ENCODE data around the gene HLF.

HLF gene

DNA sequence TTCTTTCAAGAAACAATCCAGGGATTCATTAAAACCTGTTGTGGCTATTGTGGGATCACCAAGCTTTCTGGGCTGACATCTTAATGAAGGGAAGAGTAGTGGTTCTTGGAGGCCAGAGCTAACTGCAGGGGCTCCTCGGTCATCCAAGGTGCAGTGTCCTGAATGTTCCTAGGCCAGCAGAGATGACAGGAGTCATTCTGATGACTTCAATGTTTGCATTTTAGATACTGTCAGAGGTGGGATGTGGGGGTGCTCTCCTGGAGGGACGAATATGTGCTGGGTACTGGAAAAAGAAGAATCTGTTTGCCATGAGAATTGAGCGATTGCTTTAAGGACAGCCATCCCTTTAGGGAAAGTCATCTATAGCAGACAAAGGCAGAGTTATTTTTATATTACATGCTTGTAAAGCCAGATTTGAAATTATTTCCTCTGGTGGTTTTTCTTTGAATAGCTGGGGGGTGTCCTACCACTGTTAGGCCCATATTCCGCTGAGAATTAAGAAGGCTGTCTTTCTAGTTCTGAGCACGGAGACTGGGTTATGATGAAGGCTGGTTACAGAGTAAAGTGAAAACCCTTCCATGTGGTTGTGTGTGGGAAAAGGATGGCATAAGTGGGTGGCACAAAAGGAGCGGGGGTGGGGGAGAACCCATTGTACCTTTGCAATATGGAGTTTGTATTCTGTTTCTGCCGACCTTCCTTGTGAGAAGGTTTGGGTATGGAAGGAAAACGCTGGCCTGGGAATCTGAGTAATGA, 7.4 kb downstream of the HLF start:
- H4K12ac ChIP-seq (ENCODE audit: low read depth, low read length) = no peak overlapping the region
- no peaks in the 10 kb centered on the region for H3K4me1 ChIP-seq (ENCODE audit: control insufficient read depth in 1 of 2, insufficient read depth in 2 of 2, low read length in 2 of 2)
- H3K79me1 ChIP-seq (ENCODE audit: low read length) = no peaks in the 10 kb centered on the region
- H3K4me2 ChIP-seq (ENCODE audit: low read length) = no peak overlapping the region
- H3K18ac ChIP-seq (ENCODE audit: low read length) = no peak overlapping the region
- H2AFZ ChIP-seq (ENCODE audit: insufficient read depth, low read length, poor library complexity) = no peak overlapping the region
- H3K4me3 ChIP-seq (ENCODE audit: low read depth, low read length) = no peak overlapping the region
- no peaks in the 10 kb centered on the region for H3K79me2 ChIP-seq (ENCODE audit: control insufficient read depth, insufficient read depth, low read length, poor library complexity)
- no CpG with 5 or more reads among the region's 8 CpGs for WGBS (ENCODE audit: extremely low coverage, insufficient coverage, insufficient read length)
- no peak overlapping the region for H3K27ac ChIP-seq (ENCODE audit: low read depth, low read length)
- H2BK5ac ChIP-seq (ENCODE audit: low read depth, low read length, poor library complexity) = no peak overlapping the region
- no peaks in the 10 kb centered on the region for H3K36me3 ChIP-seq (ENCODE audit: control insufficient read depth in 1 of 2, insufficient read depth in 2 of 2, low read length in 2 of 2)
- no peak overlapping the region for H4K91ac ChIP-seq (ENCODE audit: low read depth, low read length)
- peaks cover 9% of the 10 kb centered on the region for H3K27me3 ChIP-seq (ENCODE audit: insufficient read depth, low read length)
- H2AK5ac ChIP-seq (ENCODE audit: low read length) = no peak overlapping the region
- H3K14ac ChIP-seq (ENCODE audit: low read length) = no peak overlapping the region
- DNase-seq = no peak
- no peak overlapping the region for H2BK12ac ChIP-seq (ENCODE audit: low read length)
- peaks cover 2% of the 10 kb centered on the region for H3K9me3 ChIP-seq (ENCODE audit: insufficient read depth, low read depth, low read length)
- no peak overlapping the region for H4K8ac ChIP-seq (ENCODE audit: low read depth, low read length)
- H3K23ac ChIP-seq (ENCODE audit: low read length) = no peak overlapping the region
- no peak overlapping the region for H2BK120ac ChIP-seq (ENCODE audit: insufficient read depth, low read length, poor library complexity)
- no peak overlapping the region for H3K9ac ChIP-seq (ENCODE audit: low read length)
- H3K4ac ChIP-seq (ENCODE audit: low read depth, low read length) = no peak overlapping the region

DNA sequence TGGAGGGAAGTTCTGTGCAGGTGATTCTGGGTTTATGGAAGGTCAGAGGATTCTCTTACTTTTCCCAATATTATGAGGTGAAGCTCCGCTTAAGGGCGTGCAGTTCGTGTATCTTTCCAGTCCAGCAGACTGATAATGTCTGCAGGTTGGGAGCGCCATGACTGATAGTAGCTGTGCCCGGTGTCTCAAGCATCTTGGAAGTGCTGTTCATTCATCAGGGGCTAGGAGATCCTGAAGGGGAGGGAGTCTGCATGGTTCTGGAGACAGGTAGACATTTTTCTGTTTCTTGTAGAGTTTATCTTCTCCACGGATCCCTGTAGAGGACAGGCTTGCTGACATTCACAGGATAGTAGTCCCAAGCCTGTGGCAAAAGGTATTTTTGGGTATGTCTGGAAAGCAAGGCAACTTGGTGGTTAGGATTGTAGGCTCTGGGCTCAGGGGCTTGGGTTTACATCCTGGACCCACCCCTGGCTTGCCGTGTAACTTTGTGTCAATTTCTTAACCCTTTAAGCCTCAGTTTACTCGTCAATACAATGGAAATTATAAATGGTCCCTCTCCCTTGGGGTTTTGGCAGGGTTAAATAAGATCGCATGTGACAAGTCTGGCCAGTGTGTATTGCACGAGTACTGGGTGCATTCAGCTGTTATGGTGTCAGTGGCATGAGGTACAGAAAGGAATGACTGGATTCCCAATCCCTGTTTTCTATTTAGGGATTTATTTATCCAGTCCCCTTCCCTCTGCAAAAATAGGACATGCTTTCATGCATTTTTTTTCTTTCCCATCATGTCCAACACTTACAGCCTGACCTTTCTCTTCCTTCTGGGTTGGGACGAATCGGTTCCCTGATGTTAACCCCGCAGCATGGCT, 8.2 kb downstream of the HLF start:
- Histone ChIP-seq H3K36me3 (ENCODE audit: control insufficient read depth in 1 of 2, insufficient read depth in 2 of 2, low read length in 2 of 2) (no peaks in the 10 kb centered on the region), H3K27ac (ENCODE audit: low read depth, low read length) (no peak overlapping the region), H3K4me1 (ENCODE audit: control insufficient read depth in 1 of 2, insufficient read depth in 2 of 2, low read length in 2 of 2) (no peaks in the 10 kb centered on the region), H4K8ac (ENCODE audit: low read depth, low read length) (no peak overlapping the region), H3K4me2 (ENCODE audit: low read length) (no peak overlapping the region), H3K14ac (ENCODE audit: low read length) (no peak overlapping the region), H2BK120ac (ENCODE audit: insufficient read depth, low read length, poor library complexity) (no peak overlapping the region), H3K23ac (ENCODE audit: low read length) (no peak overlapping the region), H3K79me1 (ENCODE audit: low read length) (no peaks in the 10 kb centered on the region), H2AK5ac (ENCODE audit: low read length) (no peak overlapping the region), H3K79me2 (ENCODE audit: control insufficient read depth, insufficient read depth, low read length, poor library complexity) (no peaks in the 10 kb centered on the region), H2BK12ac (ENCODE audit: low read length) (no peak overlapping the region), H4K91ac (ENCODE audit: low read depth, low read length) (no peak overlapping the region), H3K27me3 (ENCODE audit: insufficient read depth, low read length) (peaks cover 2% of the 10 kb centered on the region), H3K4me3 (ENCODE audit: low read depth, low read length) (no peak overlapping the region), H3K9me3 (ENCODE audit: insufficient read depth, low read depth, low read length) (peaks cover 2% of the 10 kb centered on the region), H3K4ac (ENCODE audit: low read depth, low read length) (no peak overlapping the region), H2BK5ac (ENCODE audit: low read depth, low read length, poor library complexity) (no peak overlapping the region), H2AFZ (ENCODE audit: insufficient read depth, low read length, poor library complexity) (no peak overlapping the region), H3K18ac (ENCODE audit: low read length) (no peak overlapping the region), H3K9ac (ENCODE audit: low read length) (no peak overlapping the region), H4K12ac (ENCODE audit: low read depth, low read length) (no peak overlapping the region)
- DNase-seq = no peak
- WGBS (ENCODE audit: extremely low coverage, insufficient coverage, insufficient read length) = no CpG with 5 or more reads among the region's 13 CpGs

DNA sequence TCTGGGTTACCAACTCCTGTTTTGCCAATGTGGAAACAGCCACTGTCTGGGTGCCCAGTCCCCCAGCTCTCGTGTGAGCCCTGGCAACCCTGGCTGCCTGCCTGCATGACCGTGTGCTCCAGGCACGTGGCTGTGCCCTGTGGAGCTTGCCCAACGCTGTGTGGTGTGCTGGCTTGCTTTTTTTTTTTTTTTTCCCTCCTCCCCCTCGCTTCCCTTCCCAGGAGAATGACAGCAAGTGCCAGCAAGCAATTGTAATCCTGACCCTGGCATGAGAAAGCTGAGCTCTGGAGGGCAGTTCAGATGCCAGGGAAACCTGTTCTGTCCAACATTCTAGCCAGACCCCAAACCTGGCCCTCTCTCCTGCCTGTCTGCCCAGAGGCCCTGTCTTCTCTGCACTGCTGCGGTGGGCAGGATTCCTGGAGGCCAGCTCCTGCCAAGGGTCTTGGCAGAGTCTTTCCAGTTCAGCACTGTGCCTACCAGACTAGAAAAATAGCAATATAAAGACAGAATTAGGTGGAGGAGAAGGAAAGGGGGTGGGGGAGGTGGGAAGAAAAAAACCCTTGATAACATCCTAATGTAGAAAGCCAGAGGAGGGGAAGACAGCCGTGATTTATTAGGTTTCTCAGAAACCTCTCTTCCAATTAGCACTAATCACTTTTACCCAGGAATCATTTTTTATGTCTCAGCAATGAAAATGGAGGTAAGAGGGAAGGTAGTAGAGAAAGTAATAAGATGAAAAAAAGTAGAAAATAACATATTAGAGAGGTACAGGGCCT, 9.0 kb downstream of the HLF start:
- Histone ChIP-seq H2BK120ac (ENCODE audit: insufficient read depth, low read length, poor library complexity) (no peak overlapping the region), H3K4me2 (ENCODE audit: low read length) (no peak overlapping the region), H3K4ac (ENCODE audit: low read depth, low read length) (no peak overlapping the region), H3K9me3 (ENCODE audit: insufficient read depth, low read depth, low read length) (peaks cover 2% of the 10 kb centered on the region), H3K36me3 (ENCODE audit: control insufficient read depth in 1 of 2, insufficient read depth in 2 of 2, low read length in 2 of 2) (no peaks in the 10 kb centered on the region), H3K79me1 (ENCODE audit: low read length) (no peaks in the 10 kb centered on the region), H2AFZ (ENCODE audit: insufficient read depth, low read length, poor library complexity) (no peak overlapping the region), H3K27me3 (ENCODE audit: insufficient read depth, low read length) (peaks cover 2% of the 10 kb centered on the region), H3K27ac (ENCODE audit: low read depth, low read length) (no peak overlapping the region), H2AK5ac (ENCODE audit: low read length) (no peak overlapping the region), H2BK5ac (ENCODE audit: low read depth, low read length, poor library complexity) (no peak overlapping the region), H3K18ac (ENCODE audit: low read length) (no peak overlapping the region), H3K23ac (ENCODE audit: low read length) (no peak overlapping the region), H3K79me2 (ENCODE audit: control insufficient read depth, insufficient read depth, low read length, poor library complexity) (no peaks in the 10 kb centered on the region), H3K4me3 (ENCODE audit: low read depth, low read length) (no peak overlapping the region), H4K91ac (ENCODE audit: low read depth, low read length) (no peak overlapping the region), H4K8ac (ENCODE audit: low read depth, low read length) (no peak overlapping the region), H3K9ac (ENCODE audit: low read length) (no peak overlapping the region), H2BK12ac (ENCODE audit: low read length) (no peak overlapping the region), H4K12ac (ENCODE audit: low read depth, low read length) (no peak overlapping the region), H3K4me1 (ENCODE audit: control insufficient read depth in 1 of 2, insufficient read depth in 2 of 2, low read length in 2 of 2) (no peaks in the 10 kb centered on the region), H3K14ac (ENCODE audit: low read length) (no peak overlapping the region)
- no CpG with 5 or more reads among the region's 7 CpGs for WGBS (ENCODE audit: extremely low coverage, insufficient coverage, insufficient read length)
- no peak for DNase-seq

DNA sequence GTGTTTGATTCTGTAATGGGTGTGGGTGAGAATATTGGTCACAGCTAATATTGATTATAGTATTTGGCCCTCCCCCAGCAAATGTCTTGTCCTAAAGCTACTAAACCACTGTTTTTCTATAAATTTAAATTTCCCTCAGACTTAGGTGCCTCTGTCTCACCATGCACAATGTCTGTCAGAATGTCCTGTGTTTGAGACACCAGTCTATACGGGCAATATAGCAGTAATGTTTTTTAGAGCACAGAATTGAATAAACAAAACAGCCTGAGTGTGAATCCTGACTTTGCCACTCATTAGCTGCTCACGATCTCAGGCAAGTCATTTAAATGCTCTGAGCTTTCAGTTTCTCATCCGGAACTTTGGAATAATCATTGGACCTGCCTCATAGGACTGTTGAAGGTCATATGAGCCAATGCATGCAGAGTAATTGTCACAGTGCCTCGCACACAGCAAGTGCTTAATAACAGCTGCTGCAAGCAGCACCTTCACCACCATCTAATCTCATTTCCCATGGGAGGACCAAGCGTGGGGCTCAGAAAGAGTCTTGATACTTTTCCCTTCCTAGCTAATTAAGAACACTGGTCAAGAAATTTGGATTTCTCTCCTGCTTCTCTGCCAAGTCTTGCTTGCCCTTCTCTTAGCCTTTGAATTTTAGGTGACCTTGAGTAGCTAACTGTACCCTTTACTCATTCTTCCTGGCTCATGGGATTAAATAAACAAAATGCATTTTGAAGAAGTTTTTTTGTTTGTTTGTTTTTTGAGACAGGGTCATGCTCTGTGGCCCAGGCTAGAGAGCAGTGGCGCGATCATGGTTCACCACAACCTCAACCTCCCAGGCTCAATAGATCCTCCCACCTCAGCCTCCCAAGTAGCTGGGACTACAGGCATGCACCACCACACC, 9.8 kb downstream of the HLF start:
- WGBS (ENCODE audit: extremely low coverage, insufficient coverage, insufficient read length) = no CpG with 5 or more reads among the region's 7 CpGs
- Histone ChIP-seq H3K4me3 (ENCODE audit: low read depth, low read length) (no peak overlapping the region), H4K8ac (ENCODE audit: low read depth, low read length) (no peak overlapping the region), H2AK5ac (ENCODE audit: low read length) (no peak overlapping the region), H3K27ac (ENCODE audit: low read depth, low read length) (no peak overlapping the region), H3K36me3 (ENCODE audit: control insufficient read depth in 1 of 2, insufficient read depth in 2 of 2, low read length in 2 of 2) (no peaks in the 10 kb centered on the region), H3K27me3 (ENCODE audit: insufficient read depth, low read length) (peaks cover 2% of the 10 kb centered on the region), H4K91ac (ENCODE audit: low read depth, low read length) (no peak overlapping the region), H2BK12ac (ENCODE audit: low read length) (no peak overlapping the region), H3K79me1 (ENCODE audit: low read length) (no peaks in the 10 kb centered on the region), H3K23ac (ENCODE audit: low read length) (no peak overlapping the region), H3K4me1 (ENCODE audit: control insufficient read depth in 1 of 2, insufficient read depth in 2 of 2, low read length in 2 of 2) (no peaks in the 10 kb centered on the region), H2BK120ac (ENCODE audit: insufficient read depth, low read length, poor library complexity) (no peak overlapping the region), H3K4ac (ENCODE audit: low read depth, low read length) (no peak overlapping the region), H3K79me2 (ENCODE audit: control insufficient read depth, insufficient read depth, low read length, poor library complexity) (no peaks in the 10 kb centered on the region), H3K4me2 (ENCODE audit: low read length) (no peak overlapping the region), H2AFZ (ENCODE audit: insufficient read depth, low read length, poor library complexity) (no peak overlapping the region), H3K14ac (ENCODE audit: low read length) (no peak overlapping the region), H2BK5ac (ENCODE audit: low read depth, low read length, poor library complexity) (no peak overlapping the region), H4K12ac (ENCODE audit: low read depth, low read length) (no peak overlapping the region), H3K9me3 (ENCODE audit: insufficient read depth, low read depth, low read length) (peaks cover 2% of the 10 kb centered on the region), H3K18ac (ENCODE audit: low read length) (no peak overlapping the region), H3K9ac (ENCODE audit: low read length) (no peak overlapping the region)
- DNase-seq = no peak

All from trophoblast cell (in vitro differentiated cells and primary cell).